H1 (cell line): ENCODE data around the gene FXYD3. TPM values are rescaled to one million over a fixed set of nuclear protein-coding genes. Genes with fewer than 3 reads are reported as not detected.

ENCODE experiments used
- POLR2AphosphoS5 ChIP-seq: IDR thresholded peaks from 2 replicates; pipeline ENCODE4 v1.6.1; 2011; ENCODE audit warnings: low read depth, low read length
- SUZ12 ChIP-seq: fragments of 200-600 bp; sonication (generic); IDR thresholded peaks from 2 replicates; pipeline ENCODE4 v1.6.1; 2012; ENCODE audit warnings: mild to moderate bottlenecking, inconsistent platforms, low read length, moderate library complexity, mixed read lengths
- polyA plus RNA-seq, 7 experiments: library from polyadenylated mRNA; depleted of rRNA in 3 of 7; stranded (reverse) in 5 of 7; unstranded in 2 of 7; fragments of >200 nt in 5 of 7; fragments of 200-250 nt in 2 of 7; gene quantifications; 1 replicate in 5 of 7; 2 replicates in 1 of 7; 4 replicates in 1 of 7; pipeline versions ENCODE4 v1.2.1 to v1.2.3, GENCODE V29; 2011 to 2013; ENCODE audit warnings: missing spikeins in 2 of 7, mixed read lengths in 2 of 7
- total RNA-seq: library from RNA; stranded (reverse); fragmentation: NEBNext Ultra II Directional; extraction: Animal tissue kit (Norgen Biotek cat#: 25700); gene quantifications from 2 replicates; pipeline ENCODE4 v1.2.1, GENCODE V29; 2021
- TF ChIP-seq, protein P1 (sequence below): fragments of 300-600 bp; sonication (generic); IDR thresholded peaks from 2 replicates; pipeline ENCODE4 v1.7.1; 2012; ENCODE audit warnings: low read length, moderate library complexity, mild to moderate bottlenecking, inconsistent platforms; ENCODE audit not compliant: insufficient replicate concordance

Gene FXYD3
- total and polyA plus RNA-seq, 2 of the 8 experiments (the other 6 are each of a cell fraction or from before 2014, with no cell fraction given): 0.33 TPM; not detected in 1

DNA sequence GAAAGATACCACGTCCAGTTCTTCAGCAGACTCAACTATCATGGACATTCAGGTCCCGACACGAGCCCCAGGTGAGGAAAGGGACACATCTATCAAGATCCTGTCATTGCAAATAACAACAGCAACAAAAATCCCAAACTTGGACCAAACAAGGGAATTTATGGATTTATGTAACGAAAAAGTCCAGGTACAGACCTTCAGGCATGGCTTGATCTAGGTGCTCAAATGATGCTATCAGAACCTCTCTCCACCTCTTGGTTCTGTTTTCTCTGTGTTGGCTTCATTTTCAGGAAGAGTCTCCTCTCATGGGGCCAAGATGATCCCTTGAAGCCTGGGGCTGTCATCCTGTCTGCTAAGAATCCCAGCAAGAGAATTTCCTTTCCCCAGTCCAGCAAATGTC, 41.8 kb downstream of the FXYD3 start (continued):
- TF ChIP-seq, protein P1, sequence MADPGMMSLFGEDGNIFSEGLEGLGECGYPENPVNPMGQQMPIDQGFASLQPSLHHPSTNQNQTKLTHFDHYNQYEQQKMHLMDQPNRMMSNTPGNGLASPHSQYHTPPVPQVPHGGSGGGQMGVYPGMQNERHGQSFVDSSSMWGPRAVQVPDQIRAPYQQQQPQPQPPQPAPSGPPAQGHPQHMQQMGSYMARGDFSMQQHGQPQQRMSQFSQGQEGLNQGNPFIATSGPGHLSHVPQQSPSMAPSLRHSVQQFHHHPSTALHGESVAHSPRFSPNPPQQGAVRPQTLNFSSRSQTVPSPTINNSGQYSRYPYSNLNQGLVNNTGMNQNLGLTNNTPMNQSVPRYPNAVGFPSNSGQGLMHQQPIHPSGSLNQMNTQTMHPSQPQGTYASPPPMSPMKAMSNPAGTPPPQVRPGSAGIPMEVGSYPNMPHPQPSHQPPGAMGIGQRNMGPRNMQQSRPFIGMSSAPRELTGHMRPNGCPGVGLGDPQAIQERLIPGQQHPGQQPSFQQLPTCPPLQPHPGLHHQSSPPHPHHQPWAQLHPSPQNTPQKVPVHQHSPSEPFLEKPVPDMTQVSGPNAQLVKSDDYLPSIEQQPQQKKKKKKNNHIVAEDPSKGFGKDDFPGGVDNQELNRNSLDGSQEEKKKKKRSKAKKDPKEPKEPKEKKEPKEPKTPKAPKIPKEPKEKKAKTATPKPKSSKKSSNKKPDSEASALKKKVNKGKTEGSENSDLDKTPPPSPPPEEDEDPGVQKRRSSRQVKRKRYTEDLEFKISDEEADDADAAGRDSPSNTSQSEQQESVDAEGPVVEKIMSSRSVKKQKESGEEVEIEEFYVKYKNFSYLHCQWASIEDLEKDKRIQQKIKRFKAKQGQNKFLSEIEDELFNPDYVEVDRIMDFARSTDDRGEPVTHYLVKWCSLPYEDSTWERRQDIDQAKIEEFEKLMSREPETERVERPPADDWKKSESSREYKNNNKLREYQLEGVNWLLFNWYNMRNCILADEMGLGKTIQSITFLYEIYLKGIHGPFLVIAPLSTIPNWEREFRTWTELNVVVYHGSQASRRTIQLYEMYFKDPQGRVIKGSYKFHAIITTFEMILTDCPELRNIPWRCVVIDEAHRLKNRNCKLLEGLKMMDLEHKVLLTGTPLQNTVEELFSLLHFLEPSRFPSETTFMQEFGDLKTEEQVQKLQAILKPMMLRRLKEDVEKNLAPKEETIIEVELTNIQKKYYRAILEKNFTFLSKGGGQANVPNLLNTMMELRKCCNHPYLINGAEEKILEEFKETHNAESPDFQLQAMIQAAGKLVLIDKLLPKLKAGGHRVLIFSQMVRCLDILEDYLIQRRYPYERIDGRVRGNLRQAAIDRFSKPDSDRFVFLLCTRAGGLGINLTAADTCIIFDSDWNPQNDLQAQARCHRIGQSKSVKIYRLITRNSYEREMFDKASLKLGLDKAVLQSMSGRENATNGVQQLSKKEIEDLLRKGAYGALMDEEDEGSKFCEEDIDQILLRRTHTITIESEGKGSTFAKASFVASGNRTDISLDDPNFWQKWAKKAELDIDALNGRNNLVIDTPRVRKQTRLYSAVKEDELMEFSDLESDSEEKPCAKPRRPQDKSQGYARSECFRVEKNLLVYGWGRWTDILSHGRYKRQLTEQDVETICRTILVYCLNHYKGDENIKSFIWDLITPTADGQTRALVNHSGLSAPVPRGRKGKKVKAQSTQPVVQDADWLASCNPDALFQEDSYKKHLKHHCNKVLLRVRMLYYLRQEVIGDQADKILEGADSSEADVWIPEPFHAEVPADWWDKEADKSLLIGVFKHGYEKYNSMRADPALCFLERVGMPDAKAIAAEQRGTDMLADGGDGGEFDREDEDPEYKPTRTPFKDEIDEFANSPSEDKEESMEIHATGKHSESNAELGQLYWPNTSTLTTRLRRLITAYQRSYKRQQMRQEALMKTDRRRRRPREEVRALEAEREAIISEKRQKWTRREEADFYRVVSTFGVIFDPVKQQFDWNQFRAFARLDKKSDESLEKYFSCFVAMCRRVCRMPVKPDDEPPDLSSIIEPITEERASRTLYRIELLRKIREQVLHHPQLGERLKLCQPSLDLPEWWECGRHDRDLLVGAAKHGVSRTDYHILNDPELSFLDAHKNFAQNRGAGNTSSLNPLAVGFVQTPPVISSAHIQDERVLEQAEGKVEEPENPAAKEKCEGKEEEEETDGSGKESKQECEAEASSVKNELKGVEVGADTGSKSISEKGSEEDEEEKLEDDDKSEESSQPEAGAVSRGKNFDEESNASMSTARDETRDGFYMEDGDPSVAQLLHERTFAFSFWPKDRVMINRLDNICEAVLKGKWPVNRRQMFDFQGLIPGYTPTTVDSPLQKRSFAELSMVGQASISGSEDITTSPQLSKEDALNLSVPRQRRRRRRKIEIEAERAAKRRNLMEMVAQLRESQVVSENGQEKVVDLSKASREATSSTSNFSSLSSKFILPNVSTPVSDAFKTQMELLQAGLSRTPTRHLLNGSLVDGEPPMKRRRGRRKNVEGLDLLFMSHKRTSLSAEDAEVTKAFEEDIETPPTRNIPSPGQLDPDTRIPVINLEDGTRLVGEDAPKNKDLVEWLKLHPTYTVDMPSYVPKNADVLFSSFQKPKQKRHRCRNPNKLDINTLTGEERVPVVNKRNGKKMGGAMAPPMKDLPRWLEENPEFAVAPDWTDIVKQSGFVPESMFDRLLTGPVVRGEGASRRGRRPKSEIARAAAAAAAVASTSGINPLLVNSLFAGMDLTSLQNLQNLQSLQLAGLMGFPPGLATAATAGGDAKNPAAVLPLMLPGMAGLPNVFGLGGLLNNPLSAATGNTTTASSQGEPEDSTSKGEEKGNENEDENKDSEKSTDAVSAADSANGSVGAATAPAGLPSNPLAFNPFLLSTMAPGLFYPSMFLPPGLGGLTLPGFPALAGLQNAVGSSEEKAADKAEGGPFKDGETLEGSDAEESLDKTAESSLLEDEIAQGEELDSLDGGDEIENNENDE: no peak
- TF ChIP-seq SUZ12 (no peak), POLR2AphosphoS5 (no peak)
- TF ChIP-seq, all 59 proteins: peak for 0
